Activated effector memory CD4-positive, alpha-beta T cell treated with Interleukin-2 at 50 U/mL for 16 hours (primary cell): ENCODE results near the gene MAPK10.
"Not testable (repeated sequence)": the region's sequence is repeated elsewhere in the genome, so short reads cannot be mapped to it uniquely, and the experiment has no call there.

Source experiments
- DNase-seq: peaks from one replicate; pipeline ENCODE4 v3.0.0-alpha.2; 2020

The MAPK10 gene

DNA sequence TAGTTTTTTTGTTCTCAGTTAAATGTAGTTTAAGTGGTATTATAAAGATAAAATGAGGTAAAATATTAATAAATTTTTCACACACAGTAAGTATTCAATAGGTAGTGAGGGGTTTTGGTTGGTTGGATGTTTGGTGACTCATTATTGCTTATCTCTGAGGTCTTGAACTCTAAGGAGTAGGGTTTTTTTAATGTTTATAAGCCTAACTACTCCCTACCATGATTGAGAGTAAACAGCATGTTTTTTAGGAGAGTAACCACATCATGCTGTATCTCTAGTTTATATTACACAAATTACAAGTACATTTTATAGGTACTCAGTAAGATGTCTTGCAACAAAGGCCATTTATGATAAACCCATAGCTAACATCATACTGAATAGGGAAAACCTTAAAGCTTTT, 181.6 kb downstream of the MAPK10 start:
- no peak for DNase-seq

DNA sequence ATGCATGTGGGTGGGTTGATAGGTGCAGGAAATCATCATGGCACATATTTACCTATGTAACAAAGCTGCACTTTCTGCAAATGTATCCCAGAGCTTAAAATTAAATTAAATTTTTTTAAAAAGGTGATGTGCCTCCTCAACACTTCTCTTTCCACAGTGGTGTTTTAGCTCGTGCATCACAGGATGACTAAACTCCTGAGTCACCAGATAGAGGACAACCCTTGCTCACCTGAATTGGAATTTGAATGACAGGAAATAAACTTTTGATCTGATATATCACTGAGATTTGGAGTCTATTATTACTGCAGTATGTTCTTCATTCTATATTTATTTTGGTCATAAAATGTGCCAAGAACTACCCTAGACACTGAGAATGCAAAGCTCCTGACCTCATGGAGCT, 185.3 kb downstream of the MAPK10 start:
- DNase-seq, result no peak

DNA sequence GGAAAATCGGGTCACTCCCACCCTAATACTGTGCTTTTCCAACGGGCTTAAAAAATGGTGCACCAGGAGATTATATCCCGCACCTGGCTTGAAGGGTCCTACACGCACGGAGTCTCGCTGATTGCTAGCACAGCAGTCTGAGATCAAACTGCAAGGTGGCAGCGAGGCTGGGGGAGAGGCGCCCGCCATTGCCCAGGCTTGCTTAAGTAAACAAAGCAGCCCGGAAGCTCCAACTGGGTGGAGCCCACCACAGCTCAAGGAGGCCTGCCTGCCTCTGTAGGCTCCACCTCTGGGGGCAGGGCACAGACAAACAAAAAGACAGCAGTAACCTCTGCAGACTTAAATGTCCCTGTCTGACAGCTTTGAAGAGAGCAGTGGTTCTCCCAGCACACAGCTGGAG, 191.5 kb downstream of the MAPK10 start:
- DNase-seq, result not testable (repeated sequence)

DNA sequence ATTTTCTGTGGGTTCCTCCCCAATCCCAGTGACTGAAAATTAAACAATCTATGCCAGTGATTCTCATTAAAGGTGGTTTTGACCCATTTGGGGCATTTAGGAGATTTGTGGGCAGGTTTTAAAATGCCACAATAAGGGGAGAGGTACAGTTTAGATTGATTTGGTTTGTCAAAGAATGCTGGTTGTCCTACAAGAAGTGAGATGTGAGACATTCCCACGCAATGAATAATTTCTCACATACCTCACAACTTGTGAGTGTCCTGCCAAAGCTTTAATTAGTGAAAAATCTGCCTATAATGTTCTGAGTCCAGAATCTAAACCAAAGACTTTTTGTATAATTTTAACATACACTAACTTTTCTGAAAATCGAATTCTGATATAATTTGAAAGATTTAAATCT, 199.4 kb downstream of the MAPK10 start:
- no peak for DNase-seq

DNA sequence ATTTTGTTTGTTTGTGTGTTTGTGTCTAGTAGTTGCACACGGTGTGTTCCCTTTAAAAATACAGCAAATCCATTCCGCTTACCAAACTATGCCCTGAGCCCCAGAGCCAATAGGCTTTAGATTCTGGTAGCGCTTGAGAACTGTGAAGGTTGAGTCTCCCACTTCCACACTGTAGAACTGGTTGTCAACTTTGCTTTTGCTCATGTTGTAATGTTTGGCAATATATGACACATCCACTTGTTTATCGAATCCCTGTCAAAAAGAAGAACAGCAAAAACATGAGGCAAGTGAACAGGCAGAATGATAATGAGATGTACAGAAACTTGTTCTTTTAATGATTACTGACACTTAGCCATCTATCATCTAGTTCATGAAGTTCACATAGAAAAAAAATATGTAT, 200.6 kb downstream of the MAPK10 start:
- DNase-seq, result no peak

DNA sequence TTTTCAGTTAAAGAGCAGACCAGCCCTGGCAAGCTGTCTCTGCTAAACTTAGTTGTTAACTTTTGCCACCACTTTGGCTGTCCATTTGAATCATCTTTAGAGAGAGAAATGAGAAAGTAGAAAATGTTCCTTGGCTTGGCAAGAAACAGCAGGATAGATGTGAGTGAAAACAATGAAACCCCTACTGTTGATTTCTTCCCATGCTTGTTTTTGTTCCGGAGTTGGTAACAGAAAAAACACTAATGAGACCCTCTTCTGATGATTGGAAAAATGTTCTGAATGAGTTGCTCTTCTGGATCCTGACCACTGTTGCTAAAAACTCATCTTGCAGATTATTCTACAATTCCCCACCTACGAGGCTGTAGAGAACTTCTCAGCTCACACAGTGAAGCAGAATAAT, 203.3 kb downstream of the MAPK10 start:
- DNase-seq, result no peak

DNA sequence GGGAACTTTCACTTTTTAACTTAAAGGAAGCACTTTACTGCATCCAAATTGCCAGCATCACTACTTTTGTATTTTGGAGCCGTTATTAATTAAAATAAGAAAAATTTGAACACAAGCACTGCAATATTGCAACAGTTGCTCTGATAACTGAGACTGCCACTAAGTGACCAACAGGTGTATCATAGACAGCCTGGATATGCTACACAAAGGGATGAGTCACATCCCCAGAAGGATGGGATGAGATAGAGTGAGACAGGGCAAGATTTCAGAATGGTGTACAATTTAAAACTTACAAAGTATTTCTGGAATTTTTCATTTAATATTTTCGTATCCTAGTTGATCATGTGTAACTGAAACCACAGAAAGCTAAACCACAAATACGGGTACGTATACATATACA, 204.1 kb downstream of the MAPK10 start:
- DNase-seq, result no peak

DNA sequence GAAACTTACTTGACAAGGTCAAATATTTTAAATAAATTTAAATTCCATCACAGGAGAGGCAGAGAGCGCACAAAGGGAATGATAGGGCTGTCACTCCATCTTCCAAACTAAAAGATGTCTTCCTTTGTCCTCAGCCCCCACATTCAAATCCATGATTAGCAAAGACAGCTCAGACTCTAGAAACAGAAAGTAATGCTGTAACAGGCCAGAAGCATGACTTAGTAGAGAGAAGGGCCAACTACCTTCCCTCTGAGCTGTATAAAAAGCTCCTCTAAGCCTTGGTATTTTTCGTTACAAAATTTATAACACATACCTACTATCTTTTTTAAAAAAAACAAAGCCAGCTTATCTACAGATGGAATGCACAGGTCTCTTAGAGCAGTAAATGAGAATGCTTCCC, 207.4 kb downstream of the MAPK10 start:
- no peak for DNase-seq

DNA sequence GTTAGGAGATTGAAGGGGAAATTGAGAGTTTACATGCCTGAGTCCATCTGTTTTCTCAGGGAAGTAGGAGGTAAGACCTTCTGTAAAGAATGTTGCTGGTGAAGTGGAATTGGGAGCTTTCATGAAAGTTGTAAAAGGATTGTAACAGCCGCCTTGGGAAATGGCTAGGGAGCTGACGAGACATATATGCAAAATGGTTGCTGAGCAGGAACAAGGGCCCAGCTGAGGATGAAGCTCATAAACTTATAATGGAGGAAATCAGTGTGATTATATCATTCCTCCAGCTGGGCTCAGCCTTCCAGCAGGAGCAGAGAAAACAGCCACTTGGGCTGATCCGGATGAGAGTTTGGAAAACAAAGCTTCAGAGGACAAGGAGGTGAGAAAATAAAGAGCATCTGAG, 208.7 kb downstream of the MAPK10 start:
- DNase-seq, result no peak

DNA sequence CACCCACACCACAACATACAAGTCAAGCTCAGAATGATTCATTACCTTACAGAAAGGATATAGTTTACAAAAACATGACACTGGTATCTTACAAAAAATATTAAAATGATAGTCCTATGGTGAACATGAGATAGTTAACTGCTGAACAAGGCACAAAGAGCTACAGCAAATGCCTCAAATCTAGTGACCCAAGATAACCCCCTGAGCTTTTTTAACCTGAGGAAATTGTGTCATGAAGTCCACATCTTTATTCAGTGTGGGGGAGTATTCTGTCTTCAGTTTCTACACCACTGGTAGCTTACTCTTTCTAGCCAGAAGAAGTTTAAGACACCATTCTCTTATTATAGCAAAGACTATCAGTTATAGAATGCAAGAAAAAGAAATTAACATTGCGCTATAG, 218.7 kb downstream of the MAPK10 start:
- no peak for DNase-seq

DNA sequence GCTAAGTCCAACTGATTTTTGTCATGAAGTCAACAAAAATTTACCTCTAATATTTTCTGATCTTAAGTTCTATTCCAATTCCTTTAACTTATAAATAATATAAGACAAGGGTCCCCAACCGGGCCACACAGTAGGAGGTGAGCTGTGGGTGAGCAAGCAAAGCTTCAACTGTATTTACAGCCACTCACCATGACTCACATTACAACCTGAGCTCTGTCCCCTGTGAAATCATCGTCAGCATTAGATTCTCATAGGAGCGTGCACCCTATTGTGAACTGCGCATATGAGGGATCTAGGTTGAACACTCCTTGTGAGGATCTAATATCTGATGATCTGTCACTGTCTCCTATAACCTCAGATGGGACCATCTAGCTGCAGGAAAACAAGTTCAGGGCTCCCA, 227.4 kb downstream of the MAPK10 start:
- no peak for DNase-seq

DNA sequence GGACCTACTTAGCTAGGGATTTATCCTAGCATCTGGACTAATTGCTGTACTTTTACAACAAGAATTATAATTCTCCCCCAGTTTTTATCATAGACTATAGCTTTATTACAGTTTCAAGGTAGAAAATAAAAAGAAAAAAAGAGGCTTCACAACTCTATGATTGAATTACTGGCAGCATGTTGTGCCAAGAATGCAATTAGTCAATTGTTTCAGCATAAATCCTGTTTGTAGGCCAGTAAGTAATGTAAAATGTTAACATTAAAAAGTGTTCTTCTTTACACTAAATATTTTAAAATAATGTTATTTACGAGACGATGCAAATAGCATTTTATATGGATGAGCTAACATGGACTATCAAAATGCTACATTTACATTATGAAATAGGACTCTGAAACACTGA, 228.4 kb downstream of the MAPK10 start:
- no peak for DNase-seq

DNA sequence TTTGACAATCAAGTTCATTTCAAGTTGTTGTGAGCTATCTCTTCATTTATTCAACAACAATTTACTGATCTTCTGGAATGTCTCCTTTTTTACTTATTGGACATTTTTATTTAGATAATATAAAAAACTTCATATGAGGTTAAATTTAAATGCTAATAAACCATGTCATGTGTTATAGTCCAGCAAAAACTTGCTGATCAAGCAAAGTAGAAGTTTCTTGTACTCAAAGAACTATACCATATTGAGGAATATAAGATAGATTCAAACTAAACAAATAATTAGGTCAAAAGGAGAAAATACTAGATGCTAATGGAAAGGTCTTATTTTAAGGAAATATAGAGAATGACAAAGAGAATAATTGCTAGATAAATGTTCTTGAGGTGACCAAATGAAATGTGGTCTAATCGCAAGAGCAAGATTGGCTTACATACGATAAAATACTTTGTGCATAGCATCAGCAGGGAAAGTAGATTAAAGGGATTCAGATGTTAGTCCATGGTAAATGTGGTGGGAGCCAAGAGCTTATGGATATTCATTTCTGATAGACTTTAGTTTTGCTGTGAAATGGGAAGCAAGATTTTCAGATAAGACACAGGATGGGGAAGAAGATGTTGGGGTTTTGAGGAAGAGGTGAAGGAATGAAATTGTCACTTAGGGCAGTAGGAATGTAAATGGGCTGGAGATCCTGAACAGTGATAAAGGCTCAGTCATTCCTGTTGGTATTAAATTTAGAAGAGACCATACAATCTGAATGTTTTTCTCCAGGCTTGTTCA, 229.5 kb downstream of the MAPK10 start:
- DNase-seq, result no peak

DNA sequence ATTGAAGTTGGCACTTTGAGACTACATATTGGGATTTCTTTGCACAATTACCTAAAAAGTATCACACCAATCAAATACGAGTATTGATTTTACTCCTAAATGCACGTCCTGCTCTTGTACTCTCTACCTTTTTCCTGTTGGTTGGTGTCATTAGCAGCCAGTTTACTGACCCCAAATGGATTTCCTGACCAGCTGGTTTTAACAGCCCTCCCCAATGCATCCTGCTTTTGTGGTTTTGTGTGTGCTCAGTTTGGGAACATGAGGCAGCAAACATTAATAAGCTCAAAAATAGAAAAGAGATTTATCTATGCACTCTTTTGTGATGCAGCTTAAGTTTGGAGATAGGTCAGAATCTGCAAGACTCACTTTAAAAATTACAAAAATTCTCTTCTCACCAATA, 230.3 kb downstream of the MAPK10 start:
- no peak for DNase-seq

DNA sequence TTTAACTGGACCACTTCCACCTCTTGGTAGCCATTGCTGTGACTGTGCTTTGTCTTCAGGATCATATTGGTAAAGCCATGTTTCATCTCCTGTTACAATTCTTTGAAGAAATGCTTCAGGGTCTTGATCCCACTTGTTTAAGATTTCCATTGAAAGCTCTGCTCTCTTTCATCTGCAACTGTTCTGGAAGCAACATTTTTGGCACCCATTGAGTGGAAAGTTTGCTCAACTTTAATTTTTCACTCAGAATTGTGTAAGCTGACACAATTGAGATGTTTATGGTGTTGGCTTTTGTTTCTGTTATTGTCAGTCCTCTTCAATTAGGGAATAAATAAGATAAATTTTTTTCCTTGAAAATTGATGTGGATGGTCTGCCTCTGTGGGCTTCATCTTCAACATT, 237.4 kb downstream of the MAPK10 start:
- no peak for DNase-seq

DNA sequence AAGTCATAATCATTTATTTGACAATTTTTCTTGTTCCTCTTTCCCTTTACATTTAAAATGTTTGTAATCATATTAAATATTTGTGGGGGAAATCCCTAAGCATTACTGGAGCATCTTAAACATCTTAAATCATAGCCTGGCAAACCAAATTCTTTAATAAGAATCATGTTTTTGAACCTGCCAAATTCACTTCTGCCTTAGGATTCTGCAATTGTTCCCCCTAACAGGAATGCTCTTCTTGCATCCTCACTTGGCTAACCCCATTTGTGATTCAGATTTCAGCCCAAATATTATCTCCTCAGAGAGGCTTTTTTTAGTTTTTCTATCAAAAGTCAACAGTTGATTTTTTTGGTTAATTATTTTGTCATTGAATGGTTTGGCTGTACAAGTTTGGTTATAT, 241.1 kb downstream of the MAPK10 start:
- DNase-seq, result no peak

DNA sequence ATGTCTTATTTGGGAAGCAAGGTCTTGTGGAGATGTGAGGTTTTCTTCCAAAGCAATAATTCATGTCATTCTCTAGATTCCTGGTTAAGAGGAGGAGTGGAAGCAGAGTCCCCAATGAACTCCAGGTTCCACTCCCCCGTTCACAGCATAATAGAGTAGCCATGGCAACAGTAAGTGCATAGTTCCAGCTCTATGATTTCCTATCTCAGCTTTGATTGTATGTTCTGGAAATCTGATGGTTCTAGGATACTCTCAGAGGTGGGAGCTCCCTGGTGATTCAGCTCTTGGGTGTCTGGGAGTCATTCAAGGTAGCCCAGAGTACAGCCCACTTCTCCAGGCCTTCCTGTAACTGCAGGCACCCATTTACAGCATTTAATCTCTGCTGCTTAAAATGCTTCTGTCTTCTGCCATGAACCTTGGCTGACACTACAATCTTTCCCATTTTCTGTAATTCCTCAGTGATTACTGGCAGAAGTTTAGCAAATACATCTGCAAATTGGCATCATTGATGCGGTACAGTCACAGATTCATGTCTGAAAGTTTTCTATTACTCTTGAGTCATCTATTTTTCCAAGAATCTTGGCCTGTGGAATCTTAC, 242.0 kb downstream of the MAPK10 start:
- no peak for DNase-seq

DNA sequence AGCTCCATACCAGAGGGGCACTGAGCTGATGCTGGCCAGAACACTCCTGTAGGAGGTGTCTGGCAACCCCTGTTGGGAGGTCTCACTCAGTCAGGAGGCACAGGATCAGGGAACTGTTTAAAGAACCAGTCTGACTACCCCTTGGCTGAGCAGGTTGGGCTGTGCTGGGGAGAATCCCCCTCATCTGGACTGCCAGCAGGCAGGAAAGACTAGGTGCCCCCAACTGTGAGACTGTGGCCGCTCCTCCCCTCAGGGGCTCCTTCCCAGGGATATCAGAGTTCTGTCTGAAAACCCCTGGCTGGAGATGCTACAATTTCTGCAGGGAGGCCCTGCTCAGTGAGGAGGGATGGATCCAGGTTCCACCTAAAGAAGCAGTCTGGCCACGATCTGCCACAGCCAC, 245.3 kb downstream of the MAPK10 start:
- DNase-seq, result no peak

DNA sequence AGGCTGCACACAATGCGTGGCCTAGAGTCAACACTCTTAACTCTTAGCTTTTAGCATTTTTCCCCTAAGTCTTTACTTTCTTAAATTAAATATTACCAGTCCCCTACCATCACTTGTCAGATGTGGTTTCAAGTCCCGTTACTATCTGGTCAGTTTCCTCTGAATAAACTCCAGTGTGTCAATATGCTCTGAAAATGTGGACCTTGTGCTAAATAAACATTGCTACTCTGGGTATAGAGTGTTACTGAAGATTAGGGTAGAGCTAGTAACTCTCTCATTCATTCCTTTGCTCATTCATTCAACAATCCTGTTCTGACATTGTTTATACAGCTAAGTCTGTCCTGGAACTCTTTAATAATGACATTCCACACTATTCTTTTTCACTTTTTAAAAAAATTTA, 251.0 kb downstream of the MAPK10 start:
- no peak for DNase-seq

DNA sequence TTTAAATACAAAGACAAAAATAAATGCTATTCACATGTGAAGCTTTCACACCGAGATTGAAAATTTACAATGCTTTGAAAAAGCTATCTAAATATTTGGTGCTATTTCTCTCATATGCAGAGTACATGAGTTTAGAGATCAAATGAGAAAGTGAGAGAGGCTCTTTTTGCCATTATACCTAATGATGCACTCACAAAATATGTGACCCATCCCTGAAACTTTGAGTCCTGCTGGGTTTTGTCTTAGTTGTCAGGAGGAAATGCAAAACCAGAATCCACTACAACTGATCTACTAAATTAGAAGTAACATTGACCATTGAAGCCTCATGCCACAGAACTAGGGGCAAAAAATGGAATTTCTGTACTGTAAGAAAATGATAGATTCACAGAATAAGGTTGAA, 251.7 kb downstream of the MAPK10 start:
- no peak for DNase-seq

DNA sequence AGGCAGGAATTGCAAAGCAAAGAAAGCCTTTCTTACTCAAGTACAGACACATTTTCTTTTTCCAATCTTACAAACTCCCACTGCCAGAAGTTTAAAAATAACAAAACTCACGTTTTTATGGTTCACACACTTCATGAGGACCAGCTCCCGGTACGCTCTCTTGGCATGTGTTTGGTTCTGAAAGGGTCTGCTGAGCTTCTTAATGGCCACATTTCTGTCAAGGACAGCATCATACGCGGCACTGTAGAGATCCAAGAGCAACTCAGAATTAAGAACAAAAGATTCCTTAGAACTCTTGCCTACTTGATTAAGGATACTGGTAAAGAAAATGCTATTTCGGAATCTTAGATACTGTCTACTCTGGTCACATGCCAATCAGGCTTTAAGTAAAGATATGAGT, 252.7 kb downstream of the MAPK10 start:
- no peak for DNase-seq

DNA sequence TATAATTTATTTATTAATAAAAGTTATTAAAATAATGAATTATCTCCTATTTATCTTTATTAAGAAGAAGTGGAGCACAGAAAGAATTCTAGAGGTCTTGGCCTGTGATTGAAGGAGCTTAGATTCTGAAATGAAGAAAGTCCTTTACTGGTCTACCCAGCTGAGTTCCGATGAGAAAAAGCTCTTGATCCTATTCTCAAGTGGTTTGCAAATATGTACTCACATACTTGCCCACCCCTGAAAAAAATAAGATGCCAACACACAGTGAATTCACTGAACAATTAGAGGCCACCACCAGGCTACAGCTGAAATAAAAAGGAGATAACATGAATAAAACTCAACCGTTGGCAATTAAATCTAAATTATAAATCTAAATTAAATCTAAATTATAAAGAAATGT, 253.4 kb downstream of the MAPK10 start:
- no peak for DNase-seq

DNA sequence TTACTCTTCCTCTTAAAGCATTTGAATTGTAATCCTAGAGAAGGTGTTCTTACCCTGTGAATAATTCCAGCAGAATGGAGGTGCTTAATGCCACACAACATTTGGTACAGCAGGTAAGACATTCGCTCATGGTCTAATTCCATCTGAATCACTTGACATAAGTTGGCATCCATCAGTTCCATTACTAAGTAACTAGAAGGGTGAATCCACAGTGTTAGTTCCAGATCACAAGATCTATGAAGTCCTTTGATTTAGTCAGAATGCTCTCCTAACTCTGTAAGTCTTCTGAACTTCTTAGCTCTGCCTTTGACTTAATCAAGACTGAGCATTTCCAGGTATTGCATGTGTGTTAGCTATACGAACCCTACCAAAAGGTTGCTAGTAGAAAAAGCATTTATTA, 258.0 kb downstream of the MAPK10 start:
- DNase-seq, result no peak

DNA sequence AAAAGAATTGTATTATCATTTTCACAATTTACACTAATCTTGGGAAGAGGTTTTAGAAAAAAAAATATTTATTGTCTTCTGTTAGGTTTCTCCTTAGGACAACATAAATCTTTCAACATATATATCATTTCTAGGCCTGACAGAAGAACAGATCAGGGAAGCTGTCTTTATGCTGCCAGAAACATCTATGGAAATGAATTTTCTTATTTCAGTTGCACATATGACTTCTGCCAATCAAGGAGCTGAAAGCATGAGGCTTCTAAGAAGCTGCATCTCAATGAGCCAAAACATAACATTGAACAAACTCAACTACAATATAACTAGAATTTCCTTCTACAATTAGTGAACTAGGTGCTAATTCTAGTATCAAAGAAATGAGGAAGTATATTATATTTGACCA, 258.4 kb downstream of the MAPK10 start:
- DNase-seq, result no peak

DNA sequence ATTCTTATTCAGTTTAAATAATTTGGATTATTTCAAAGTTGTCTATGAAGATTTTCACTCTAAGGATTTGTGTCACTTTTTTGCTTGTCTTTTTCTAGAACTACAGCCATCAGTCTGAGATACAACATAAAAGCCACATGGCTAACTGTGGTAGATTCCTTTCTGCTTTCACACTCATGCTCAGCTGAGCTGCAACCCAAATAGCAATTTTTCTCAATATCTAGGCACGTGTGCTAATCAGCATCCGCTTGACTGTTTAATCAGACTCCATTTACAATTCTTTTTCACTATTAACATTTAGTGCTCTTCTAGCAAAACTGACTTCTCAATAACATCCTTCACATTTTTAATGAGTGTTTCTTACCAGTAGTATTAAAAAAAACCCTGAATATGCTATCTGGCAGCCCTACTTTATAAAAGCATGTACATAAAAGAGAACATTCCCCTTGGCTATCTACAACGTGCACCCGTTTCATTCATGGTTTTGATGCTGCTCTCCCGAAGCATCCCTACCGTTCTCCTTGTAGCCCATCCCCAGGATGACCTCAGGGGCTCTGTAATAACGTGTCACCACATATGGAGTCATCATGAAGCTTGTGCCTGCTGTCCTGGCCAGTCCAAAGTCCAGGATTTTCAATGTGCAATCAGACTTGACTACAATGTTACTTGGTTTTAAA, 259.2 kb downstream of the MAPK10 start:
- no peak for DNase-seq
